SK-N-SH (cell line): ENCODE measurements around the gene LIAS.

ENCODE experiments used
- ELF1 ChIP-seq: IDR thresholded peaks from 2 replicates; pipeline ENCODE4 v1.4.0; 2012
- FOXJ3 ChIP-seq: sonication (generic); formaldehyde crosslinking; IDR thresholded peaks from 2 replicates; pipeline ENCODE4 v1.5.1; 2020; ENCODE audit warnings: mild to moderate bottlenecking, missing genetic modification reagents
- GABPA ChIP-seq: IDR thresholded peaks from 2 replicates; pipeline ENCODE4 v1.4.0; 2012; ENCODE audit warnings: low read depth, mild to moderate bottlenecking
- GATA2 ChIP-seq: sonication (generic); formaldehyde crosslinking; IDR thresholded peaks from 2 replicates; pipeline ENCODE4 v1.5.0; 2020; ENCODE audit warnings: mild to moderate bottlenecking, missing genetic modification reagents
- JUND ChIP-seq: IDR thresholded peaks from 2 replicates; pipeline ENCODE4 v1.4.0; 2012
- SMC3 ChIP-seq: IDR thresholded peaks from 2 replicates; pipeline ENCODE4 v1.6.1; 2012; ENCODE audit warnings: low read depth, low read length, improper control_type of control experiment
- YY1 ChIP-seq: IDR thresholded peaks from 2 replicates; pipeline ENCODE4 v1.4.0; 2012; ENCODE audit warnings: low read depth, mild to moderate bottlenecking
- TF ChIP-seq, protein P1 (sequence below): fragments of 200-600 bp; sonication (generic); IDR thresholded peaks from 2 replicates; pipeline ENCODE4 v1.6.1; 2017; ENCODE audit warnings: antibody characterized with exemption, mild to moderate bottlenecking, moderate library complexity
- TF ChIP-seq, protein P2 (sequence below): IDR thresholded peaks from 2 replicates; pipeline ENCODE4 v1.6.1; 2012; ENCODE audit warnings: mild to moderate bottlenecking, low read depth, low read length, moderate library complexity
- TF ChIP-seq, protein P3 (sequence below): fragments of 150-350 bp; IDR thresholded peaks from 2 replicates; pipeline ENCODE4 v1.6.1; 2017; ENCODE audit warnings: antibody characterized with exemption, low read length, low read depth, borderline replicate concordance
- TF ChIP-seq, protein P4 (sequence below): IDR thresholded peaks from 2 replicates; pipeline ENCODE4 v1.4.0; 2012; ENCODE audit warnings: low read depth
- TF ChIP-seq, protein P5 (sequence below): IDR thresholded peaks from 2 replicates; pipeline ENCODE4 v1.4.0; 2012; ENCODE audit warnings: low read depth, borderline replicate concordance

DNA sequence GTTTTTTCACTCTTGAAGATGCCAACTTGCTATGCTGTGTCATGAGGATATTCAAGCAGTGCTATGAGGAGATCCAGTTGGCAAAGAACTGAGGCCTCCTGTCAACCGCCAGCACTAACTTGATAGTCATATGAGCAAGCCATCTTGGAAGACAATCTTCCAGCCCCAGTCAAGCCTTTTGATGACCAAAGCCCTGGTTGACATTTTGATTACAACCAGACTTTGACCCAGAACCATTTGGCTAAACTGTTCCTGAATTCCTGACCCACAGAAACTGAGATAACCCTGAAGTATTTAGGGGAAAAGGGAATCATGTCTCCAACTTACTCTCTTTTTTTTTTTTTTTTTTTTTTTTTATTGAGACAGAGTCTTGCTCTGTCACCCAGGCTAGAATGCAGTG, 35.5 kb downstream of the LIAS start:
- TF ChIP-seq, protein P1, sequence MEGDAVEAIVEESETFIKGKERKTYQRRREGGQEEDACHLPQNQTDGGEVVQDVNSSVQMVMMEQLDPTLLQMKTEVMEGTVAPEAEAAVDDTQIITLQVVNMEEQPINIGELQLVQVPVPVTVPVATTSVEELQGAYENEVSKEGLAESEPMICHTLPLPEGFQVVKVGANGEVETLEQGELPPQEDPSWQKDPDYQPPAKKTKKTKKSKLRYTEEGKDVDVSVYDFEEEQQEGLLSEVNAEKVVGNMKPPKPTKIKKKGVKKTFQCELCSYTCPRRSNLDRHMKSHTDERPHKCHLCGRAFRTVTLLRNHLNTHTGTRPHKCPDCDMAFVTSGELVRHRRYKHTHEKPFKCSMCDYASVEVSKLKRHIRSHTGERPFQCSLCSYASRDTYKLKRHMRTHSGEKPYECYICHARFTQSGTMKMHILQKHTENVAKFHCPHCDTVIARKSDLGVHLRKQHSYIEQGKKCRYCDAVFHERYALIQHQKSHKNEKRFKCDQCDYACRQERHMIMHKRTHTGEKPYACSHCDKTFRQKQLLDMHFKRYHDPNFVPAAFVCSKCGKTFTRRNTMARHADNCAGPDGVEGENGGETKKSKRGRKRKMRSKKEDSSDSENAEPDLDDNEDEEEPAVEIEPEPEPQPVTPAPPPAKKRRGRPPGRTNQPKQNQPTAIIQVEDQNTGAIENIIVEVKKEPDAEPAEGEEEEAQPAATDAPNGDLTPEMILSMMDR, result no peak
- TF ChIP-seq FOXJ3 (CRISPR knock-in tag) (no peak), GABPA (no peak), SMC3 (no peak), YY1 (no peak), JUND (no peak), ELF1 (no peak), GATA2 (CRISPR knock-in tag) (no peak)
- TF ChIP-seq, protein P2, sequence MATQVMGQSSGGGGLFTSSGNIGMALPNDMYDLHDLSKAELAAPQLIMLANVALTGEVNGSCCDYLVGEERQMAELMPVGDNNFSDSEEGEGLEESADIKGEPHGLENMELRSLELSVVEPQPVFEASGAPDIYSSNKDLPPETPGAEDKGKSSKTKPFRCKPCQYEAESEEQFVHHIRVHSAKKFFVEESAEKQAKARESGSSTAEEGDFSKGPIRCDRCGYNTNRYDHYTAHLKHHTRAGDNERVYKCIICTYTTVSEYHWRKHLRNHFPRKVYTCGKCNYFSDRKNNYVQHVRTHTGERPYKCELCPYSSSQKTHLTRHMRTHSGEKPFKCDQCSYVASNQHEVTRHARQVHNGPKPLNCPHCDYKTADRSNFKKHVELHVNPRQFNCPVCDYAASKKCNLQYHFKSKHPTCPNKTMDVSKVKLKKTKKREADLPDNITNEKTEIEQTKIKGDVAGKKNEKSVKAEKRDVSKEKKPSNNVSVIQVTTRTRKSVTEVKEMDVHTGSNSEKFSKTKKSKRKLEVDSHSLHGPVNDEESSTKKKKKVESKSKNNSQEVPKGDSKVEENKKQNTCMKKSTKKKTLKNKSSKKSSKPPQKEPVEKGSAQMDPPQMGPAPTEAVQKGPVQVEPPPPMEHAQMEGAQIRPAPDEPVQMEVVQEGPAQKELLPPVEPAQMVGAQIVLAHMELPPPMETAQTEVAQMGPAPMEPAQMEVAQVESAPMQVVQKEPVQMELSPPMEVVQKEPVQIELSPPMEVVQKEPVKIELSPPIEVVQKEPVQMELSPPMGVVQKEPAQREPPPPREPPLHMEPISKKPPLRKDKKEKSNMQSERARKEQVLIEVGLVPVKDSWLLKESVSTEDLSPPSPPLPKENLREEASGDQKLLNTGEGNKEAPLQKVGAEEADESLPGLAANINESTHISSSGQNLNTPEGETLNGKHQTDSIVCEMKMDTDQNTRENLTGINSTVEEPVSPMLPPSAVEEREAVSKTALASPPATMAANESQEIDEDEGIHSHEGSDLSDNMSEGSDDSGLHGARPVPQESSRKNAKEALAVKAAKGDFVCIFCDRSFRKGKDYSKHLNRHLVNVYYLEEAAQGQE, result no peak
- TF ChIP-seq, protein P3, sequence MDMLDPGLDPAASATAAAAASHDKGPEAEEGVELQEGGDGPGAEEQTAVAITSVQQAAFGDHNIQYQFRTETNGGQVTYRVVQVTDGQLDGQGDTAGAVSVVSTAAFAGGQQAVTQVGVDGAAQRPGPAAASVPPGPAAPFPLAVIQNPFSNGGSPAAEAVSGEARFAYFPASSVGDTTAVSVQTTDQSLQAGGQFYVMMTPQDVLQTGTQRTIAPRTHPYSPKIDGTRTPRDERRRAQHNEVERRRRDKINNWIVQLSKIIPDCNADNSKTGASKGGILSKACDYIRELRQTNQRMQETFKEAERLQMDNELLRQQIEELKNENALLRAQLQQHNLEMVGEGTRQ, result no peak
- TF ChIP-seq, protein P4, sequence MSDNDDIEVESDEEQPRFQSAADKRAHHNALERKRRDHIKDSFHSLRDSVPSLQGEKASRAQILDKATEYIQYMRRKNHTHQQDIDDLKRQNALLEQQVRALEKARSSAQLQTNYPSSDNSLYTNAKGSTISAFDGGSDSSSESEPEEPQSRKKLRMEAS, result no peak
- TF ChIP-seq, protein P5, sequence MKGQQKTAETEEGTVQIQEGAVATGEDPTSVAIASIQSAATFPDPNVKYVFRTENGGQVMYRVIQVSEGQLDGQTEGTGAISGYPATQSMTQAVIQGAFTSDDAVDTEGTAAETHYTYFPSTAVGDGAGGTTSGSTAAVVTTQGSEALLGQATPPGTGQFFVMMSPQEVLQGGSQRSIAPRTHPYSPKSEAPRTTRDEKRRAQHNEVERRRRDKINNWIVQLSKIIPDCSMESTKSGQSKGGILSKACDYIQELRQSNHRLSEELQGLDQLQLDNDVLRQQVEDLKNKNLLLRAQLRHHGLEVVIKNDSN, result no peak
